ENCODE results near the gene KANK4. TPM values are rescaled to one million over a fixed set of nuclear protein-coding genes. Genes with fewer than 3 reads are reported as not detected.

KANK4 gene
- total RNA-seq, 1 donor from 2014 or later: 16.1 TPM

- DNase-seq: peak; percentile 79
Observed at GRCh38 chr1:62304515-62304914, 14.7 kb downstream of the KANK4 start.

DNA sequence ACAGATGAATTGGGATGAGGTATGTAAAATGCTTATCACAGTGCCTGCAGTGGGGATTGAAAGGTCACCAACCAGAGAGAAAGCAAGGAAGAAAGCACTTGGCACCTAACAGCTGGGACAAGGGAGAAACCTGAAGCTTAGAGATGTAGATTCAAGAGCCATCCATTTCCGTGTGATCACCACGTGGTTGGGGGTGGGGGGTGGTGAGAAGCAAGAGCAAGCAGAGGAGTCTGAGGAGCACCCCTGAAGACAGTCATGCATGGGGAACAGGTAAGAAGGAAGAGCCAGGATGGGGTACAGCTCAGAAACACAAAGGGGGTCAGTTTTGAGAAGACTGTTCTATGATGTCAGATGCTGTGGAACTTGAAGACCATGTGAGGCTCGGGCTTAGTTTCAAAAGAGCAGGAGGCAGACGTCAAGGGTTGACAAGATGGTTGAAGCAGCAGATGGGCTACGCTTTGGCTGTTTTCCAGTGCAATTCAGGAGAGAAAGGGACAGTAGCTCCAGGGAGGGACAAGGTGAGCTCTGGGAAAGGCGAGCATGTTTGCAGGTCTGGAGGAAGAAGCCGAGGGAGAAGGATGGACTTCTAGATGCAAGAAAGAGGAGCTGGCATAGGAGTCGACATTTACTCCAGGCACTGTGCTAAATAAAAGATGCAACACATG, 17.4 kb downstream of the KANK4 start:
- no peak for DNase-seq

DNA sequence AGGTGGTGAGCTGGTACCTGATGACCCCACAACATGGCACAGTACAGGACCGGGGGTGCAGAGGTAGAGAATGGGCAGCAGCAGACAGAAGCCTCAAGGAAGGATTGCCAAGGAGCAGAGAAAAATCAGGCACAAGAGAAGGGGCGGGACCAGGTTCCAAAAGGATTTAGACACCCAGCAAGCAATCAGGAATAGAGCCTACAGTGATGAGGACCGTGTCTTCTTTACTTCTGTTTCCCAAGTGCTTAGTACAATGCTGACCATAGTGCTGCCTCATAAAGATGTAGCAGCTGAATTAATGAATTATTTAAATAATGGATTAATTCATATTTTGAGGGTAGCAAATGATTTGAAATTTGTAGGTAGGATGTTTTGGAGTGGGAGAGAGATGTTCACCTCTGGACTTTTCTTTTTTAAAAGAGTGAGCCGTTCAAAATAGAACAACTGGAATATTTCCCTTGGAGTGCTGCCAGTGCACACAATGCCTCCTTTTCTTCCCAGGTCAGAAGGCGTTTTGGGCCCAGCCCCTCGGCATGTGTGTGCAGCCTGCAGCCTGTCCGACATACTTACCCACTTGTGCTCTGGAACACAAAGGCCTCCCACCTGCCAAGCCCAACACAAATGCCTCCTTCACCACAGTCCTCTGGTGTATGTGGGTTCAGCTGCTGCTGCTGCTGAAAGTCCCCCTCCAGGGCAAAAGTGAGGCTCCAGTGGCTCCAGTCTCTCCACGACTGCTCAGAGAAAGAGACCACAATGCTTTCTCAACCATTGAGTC, 19.6 kb downstream of the KANK4 start:
- DNase-seq: peak; percentile 90

DNA sequence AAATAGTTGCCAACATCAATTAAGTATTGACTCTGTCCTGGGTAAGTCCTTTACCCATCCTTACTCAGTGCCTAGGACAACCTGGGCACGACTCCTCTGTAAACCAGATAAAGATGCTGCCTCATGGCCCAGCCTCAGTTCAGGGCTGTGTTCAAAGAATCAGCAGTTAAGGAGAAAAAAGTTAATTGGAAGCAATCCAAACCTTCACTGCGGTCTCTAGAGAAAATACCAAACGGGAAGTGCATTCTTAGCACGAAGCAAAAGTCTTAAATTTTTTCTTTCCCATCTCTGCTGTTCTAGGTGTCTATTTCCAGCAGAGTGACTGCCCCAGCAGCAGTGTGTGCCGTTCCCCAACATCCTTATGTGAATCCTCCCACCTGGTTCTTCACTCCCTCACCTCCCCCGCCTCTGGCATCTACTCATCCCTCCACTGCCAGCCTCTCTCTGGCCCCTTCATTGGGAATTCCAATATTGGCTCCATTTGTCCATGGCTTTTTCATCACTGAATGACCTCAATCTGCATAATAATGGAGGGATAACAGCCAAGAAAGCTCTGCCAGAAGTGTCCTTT, 23.2 kb downstream of the KANK4 start:
- no peak for DNase-seq

- DNase-seq: no peak
Observed at GRCh38 chr1:62294261-62294660, 25.0 kb downstream of the KANK4 start.

- no peak for DNase-seq
Observed at GRCh38 chr1:62288662-62289061, 30.6 kb downstream of the KANK4 start.

DNA sequence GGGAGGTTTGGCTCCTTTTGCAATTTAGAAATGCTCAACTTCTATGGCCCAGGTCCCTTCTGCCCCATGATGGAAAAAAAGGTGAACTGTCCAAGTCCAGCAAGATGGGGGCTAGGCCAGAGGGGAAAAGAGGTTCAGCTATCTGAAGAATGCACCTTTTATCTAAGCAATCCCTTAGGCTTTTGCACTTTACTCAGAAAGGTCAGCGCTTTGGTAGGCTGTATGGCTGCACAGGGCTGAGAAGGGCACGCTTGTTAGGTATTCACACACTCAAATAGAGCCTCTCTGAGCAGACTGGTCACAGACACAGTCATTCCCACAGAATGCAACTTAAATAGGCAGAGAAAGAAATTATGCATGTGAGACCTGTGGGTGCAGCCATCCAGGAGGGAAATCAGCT, 31.0 kb downstream of the KANK4 start:
- no peak for DNase-seq

DNA sequence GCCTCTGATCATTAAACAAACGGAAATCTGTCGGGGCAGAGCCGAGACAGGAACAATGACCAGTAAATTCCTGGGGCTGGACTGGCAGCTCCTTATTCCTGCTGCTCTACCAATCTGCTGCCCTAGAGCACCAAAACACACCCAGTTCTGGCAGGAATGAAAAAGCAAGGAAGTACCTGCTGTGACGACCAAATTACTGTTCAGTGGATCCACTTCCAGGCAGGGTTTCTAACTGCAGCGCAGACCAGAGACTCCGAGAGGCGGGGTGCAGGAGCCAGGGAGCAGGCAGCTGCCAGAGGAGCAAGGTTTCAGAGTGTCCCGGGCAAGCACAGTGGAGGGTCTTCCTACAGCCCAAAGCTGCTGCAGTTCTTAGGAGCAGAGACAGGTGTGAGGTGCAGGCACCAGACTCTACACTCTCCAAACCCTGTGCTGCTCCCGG, 32.4 kb downstream of the KANK4 start:
- DNase-seq: peak; percentile 62

DNA sequence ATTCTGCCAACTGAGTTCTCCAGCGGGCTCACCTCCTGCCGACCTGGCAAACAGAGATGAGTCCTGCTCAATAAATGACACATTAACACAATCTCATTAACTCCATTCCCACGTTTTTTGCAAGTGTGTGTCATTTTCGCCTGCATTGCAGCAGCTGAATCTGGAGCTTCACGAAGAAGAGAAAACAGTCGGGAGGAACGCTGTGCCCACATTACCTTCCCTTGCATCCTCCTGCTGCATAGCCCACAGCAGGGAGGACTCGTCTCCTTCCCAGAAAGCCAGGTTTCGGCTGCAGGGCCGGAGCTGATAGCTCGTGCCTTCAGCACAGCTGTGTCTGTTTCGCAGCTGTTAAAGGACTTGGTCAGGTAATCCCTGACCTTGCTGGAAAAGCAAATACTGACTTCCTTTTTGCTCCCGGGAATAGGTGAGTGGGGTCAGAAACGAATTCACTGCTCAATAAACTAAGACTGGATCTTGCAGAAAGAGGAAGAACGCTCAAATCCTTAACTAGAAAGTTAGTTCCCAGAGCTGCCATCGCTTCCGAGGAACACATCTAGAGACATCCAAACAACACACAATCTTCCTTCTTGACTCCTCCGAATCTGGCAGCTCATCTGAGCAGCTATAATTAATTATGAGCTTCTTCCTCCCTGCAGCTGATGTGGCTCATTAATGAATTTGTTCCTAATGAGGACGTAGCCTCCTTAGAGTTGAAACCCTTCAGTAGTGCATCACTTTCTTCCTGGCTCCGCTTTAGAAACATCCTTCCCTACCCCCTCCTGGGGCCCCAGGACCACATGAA, 33.0 kb downstream of the KANK4 start:
- no peak for DNase-seq

- DNase-seq: peak; percentile 61
Observed at GRCh38 chr1:62285440-62285839, 33.8 kb downstream of the KANK4 start.

DNA sequence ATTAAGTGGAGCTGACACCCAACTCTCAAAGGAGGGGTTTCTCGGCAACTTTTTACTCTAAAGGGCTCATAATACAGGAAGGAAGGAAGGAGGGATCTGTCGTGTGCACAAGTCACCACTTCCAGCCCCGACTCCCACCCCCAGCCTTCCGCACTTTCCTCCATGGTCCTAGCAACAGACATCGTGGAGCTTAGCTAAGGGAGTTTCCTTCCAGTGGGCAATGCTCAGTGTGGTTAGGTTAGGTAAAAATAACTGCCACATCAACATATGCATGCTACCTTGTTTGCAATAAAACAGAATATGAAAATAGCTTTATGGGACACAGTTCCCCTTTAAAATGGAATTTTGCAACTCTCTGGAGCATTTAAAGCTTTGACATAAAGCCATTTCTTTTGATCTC, 35.2 kb downstream of the KANK4 start:
- DNase-seq: no peak

DNA sequence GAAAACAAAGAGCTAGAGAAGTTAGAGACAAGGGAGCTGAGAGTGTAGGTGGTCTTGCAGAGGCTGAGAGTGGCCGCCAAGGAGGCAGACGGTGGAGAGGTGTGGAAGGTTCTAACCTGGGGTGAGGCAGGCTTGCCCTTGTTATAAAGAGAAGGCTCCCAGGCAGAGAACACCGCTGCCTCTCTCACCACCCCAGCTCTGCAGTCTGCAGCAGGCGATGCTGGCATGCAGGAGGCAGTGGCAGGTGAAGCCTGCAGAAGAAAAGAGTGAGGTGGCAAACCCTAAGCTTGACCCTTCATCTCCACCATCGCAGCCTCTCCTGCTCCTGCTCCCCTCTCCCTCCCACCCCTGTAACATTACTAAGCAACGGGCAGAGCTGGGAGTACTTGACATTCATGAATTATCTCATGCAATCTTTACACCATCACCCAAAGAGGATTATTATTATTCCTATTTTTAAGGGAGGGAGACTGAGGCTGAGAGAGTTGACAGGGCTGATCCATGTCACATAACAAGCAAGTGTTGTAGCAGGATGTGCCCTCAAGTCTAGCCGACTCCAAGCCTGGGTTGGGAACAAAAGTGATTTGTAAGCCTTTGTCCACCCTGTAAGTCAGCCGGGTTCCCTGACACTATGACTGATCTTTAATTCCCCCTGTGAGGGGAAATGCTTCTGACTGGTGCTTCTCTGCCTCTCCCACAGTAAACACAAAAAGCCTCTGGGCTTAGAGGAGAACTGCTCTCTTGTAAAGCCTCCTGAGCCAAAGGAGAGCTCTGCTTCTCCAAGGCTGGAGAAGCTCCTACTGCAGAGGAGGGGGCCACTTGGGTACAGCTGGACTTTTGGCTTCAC, 36.1 kb downstream of the KANK4 start:
- DNase-seq: peak; percentile 27

DNA sequence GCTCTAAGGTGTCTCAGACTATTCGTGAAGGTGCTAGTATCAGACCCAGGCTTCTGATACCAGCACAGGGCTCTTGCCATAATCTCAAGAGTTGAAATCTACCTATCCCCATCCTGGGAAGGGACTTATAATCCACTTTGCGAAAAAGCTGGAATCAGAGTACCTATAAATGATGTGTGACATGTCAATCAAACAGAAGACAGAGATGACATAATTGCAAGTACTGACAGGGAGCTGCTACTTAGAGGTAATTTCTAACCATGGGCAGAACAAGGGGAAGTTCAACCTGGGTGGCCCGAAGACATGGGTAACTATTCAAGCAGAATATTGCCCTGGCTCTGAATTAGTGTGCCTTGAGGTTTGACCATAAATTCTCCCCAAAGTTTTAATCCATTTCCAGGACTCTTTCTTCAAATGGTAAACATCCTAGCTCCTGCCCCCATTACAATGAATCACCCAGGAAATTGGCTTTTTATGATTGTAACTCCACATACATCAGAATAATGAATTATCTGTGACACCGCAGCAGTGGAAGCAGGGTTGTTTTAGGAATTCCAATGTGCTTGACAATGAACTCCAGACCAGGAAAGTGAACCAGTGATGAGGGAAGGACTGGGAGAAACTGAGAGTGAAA, 37.2 kb downstream of the KANK4 start:
- no peak for DNase-seq

GRCh38 chr1:62280960-62281465, 38.2 kb downstream of the KANK4 start:
- no peak for DNase-seq

DNA sequence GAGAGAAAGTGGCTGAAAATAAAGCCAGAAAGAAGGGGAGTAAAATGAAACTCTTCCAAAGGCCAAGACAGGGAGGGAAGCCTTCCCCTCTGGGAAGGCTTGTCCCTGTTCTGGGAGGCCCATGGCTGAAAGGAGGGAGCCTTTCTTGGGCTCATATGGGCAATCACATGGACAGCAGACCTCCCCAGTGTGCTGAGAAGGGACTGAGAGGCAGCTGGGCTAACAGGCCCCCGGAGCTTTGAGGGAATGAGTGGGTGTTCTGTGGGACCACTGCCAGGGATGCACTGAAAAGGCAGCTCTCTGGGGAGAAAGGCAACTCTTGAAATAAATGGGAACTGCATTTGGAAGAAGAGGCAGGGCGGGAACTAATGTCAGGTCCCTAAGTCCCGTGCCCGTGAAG, 39.1 kb downstream of the KANK4 start:
- peak; percentile 16 for DNase-seq

- no peak for DNase-seq
Observed at GRCh38 chr1:62276791-62277190, 42.4 kb downstream of the KANK4 start.

DNA sequence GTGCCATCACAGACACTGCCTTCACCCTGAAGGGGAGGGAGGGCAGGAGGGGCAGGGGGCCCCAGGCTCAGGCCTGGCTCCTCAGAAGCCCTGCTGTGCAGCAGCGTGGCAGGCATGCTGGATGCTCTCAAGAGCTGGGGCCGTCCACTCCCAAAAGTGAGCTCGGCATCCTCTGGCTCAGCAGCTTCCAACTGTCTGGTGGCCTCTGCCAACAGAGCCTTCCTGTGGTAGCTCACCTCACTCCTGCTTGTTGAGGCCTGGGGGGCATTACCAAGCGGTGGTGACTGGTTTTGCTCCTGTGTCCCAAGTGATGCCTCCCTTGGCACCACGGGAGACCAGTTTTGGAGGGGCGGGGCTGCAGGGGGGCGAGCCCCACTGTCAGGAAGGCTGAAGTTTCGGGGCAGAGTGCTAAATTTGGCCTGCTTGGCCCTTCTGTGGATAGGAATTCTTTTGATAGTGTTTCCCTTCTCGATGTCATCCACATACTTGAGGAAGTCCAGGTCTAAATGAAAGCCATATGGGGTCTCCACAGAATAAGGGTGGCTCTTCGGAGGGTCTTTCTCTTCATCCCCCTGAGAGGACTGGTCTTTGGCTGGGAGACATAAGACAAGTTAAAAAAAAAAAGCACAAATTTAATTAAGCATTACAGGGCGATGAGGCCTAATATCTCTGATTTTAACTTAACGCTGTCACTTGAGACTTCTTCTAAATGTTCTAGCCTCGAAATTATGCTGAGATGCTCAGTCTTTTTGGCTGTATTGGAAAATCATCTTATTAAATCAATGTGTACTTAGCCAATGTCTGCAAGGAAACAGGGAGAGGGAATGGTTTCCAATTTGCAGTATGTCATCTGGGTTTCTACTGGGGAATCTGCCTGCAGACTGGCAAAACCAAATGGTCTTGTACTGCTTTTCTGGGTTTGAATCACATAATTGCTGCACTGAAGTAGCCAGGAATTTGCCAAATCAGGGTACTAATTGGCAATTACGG, 44.4 kb downstream of the KANK4 start:
- peak; percentile 14 for DNase-seq

DNA sequence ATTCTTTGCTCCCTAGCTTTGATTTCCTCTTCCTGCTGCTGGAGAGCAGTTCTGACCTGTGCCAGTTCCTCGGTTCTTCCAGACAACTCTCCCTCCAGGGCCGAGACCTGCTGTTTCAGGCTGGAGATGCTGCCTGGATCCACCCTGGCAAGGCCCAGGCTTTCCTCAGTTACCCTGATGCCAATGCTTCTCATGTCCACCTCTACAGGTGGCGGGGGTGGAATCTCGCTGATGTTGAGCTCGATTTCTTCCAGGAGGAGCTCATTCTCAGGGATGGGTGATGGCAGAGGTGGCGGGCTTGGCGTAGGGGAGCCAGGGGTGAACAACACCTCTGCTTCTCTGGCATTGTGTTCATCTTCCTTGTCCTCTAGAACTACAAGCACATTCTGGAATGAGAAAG, 45.3 kb downstream of the KANK4 start:
- DNase-seq: no peak

DNA sequence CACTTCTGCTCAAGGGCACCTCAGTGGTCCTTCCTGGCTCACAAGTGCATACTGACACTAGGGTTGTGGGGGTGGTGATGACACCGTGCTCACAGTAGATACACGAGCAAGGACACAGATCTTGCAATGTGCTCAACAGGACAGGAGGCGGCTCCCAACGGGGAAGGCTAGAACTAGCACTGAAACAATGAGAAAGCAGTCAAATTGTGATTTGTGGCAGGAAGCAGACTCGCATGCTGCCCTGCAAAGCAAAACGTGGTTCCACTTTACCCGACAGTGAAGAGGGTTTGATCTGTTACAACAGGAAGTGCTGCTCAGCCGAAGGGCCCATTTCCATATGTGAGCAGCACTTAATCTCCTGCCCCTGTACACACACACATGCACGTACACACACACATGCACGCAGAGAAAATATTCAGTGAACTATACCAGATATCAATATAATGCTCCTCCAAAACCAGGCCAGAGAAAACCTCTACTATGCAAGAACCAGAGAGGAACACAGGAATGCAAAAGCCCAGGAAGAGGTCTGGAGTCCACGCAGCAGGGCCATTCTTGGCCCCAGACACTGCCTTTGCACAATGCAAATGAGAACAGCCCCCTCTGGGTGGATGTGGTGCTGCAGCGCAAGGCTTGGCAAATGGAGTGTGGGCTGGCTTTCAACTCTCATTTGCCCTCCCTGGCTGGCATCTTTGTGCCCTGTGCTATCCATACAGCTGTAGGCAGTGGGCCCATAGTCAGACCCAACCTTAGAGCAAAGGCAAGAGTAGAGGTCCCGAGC, 47.1 kb downstream of the KANK4 start:
- no peak for DNase-seq
